Left renal pelvis (tissue), 4 donors: Measurements from ENCODE around the gene FRAS1. TPM values are rescaled to one million over a fixed set of nuclear protein-coding genes. Genes with fewer than 3 reads are reported as not detected.
A peak's percentile ranks its signal among the peaks of the same experiment; 100 is the strongest.
"Not testable (repeated sequence)": the region's sequence is repeated elsewhere in the genome, so short reads cannot be mapped to it uniquely, and the experiment has no call there.

ENCODE experiments used
- DNase-seq, 4 donors: peaks; one replicate each; pipeline ENCODE4 v3.0.0-alpha.2; 2013; ENCODE audit warnings: low read depth in 4 of 4, low spot score in 3 of 4
- polyA plus RNA-seq, 4 donors: library from polyadenylated mRNA; unstranded; fragments of 120-200 nt; gene quantifications; one replicate each; pipeline ENCODE4 v1.2.1, GENCODE V29; 2013; ENCODE audit not compliant: insufficient read length in 4 of 4

The FRAS1 gene
- polyA plus RNA-seq, 4 donors = 10.2 to 85.5 (median 66.8) TPM

GRCh38 chr4:78410676-78411075 is 353.6 kb downstream of the FRAS1 start:
- DNase-seq = no peak

- DNase-seq = no peak
These were observed 357.0 kb downstream of the FRAS1 start for GRCh38 chr4:78414116-78414515.

DNA sequence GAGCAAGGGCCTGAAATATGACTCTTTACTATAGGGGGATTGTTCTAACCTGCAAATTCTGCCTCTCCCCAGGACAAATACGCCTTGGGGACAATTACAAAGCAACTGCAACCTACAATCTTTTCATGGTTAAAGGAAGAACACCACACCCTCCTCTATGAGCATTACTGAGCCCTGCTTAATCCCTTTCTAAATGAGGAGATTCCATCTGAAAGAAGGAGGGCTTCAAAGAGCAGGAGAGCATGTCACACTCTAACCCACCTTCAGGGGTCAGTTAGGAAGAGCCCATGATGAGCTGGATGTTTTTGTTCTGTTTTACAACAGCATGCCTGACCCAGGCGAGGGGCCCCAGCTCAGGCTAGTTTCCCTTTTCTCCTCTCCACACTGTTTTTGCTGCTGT is 360.5 kb downstream of the FRAS1 start:
- no peak for DNase-seq

- DNase-seq = no peak
These were observed 361.3 kb downstream of the FRAS1 start for GRCh38 chr4:78418406-78418805.

DNA sequence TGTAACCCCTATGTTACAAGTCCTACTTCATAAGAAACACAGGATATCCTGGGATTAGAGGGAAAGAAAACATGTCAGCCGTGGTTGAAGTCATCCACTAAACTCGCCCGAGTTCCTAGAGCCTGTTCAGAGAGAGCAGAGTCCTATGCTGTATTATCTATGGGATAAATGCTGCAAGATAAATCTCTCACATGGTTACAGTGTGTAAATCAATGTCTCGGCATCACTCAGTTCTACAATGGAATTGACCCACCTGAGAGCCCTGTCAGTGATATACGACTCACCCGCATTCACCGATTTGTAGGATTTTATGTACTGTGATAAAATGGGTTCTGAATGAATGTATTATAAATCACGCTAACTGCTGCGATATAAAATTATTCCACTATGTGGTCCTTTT is 366.7 kb downstream of the FRAS1 start:
- no peak for DNase-seq

DNA sequence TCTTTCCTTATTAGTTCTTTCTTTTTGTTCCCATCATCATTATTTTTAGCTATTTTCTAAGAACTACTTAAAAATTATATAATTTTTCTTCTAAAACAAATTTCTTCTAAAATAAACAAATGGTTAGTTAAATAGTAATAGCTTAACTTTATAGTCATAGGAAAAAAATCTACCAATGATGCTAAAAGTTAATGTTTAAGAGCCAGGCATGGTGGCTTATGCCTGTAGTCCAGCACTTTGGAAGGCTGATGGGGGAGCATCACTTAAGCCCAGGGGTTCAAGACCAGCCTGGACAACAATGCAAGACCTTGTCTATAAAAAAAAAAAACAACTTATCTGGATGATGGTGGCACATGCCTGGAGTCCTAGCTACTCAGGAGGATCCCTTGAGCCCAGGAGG is 367.3 kb downstream of the FRAS1 start:
- DNase-seq = no peak

- peak in 3 of 4 donors; percentile 33 to 63 (median 57) for DNase-seq
These were observed 369.8 kb downstream of the FRAS1 start for GRCh38 chr4:78426972-78427371.

GRCh38 chr4:78428996-78429395 is 371.9 kb downstream of the FRAS1 start:
- DNase-seq = no peak

GRCh38 chr4:78432896-78433295 is 375.8 kb downstream of the FRAS1 start:
- no peak for DNase-seq

DNA sequence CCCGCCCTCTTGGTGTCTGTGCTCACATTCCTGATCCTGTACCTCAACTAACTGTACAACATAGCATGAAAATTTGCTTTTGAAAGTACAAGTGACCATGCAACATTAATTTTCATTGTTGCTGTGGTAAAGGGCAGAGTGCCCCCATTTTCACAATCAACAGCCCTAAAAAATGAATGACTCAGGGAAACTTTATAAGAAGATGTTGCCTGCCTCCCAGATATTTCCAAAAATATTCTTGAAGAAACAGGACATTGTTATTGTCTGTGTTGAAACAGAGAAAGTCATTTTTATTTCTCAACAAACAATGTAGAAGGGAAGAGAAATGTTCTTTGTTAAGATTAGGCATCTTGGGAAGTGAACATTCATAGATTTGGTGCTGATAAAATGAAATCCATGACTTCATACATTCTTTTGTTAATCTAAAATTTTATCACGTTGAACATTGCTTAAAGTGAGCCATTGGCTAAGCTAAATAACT is 380.5 kb downstream of the FRAS1 start:
- DNase-seq = no peak

DNA sequence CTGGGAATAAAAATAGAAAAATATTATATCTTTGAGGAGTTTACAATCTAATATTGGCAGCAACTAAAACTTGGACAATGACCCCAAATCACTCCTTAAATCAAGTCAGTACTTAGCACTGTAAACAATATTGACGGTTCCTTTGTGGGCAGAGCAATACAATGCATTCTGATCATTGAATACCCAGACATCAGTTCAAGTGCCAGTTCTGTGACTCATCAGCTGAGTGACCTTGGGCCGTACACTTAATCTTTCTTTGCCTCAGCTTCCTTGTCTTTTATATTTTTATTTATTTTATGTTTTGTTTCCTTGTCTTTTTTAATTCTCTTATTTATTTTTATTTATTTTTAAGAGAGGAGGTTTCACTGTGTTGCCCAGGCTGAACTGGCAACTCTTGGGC is 382.2 kb downstream of the FRAS1 start:
- DNase-seq = no peak

DNA sequence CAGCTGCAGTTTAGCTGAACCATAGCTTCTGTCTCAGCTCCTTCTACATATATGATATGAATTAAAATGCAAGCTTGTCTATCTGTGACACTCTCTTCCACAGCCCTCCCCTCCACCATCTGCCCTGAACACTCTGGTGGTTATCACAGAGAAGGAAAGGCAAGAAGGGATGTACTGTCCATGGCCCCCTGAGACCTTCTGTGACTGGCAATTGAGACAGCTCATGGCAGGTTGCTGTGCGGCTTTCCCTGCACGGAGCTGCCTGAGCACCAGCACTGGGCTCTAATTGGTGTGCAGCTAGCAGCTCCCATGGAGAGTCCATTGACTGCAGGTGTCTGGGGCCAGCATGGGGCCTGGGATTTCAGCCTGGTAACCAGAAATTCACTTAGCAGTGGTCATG is 384.6 kb downstream of the FRAS1 start:
- DNase-seq = no peak

DNA sequence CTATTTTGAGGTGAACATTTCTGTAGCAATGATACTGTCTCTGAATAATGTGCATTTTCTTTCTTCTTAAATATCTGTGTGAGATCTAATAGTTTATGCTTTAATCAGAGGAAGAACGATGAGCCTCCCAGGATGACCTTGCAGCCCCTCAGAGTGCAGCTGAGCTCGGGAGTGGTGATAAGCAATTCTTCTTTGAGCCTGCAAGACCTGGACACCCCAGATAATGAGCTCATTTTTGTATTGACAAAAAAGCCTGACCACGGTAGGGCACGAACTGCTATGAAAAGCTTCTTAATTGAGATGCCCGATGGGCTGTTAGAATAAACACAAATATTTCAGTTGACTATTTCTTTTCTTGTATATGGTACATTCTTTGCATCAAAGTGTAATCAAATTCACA is 389.5 kb downstream of the FRAS1 start:
- no peak for DNase-seq

DNA sequence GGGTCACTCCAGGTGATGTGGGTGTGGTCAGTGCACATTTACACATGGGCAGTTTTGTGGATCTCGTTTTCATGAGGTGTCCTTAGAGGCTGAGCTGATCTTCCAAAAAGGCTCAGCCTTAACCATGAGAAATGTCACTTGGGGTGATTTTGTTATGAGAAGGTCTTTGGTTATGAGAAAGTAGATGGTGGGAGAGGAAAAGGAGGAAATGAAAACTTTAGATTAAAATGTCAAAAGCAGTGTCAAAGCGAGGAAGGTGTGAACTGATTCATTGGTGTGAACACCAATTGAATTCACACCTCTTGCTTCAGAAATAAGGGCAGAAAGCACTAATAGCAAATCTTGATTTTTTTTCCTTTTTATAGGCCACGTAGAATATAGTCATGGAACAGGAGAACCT is 394.3 kb downstream of the FRAS1 start:
- no peak for DNase-seq

DNA sequence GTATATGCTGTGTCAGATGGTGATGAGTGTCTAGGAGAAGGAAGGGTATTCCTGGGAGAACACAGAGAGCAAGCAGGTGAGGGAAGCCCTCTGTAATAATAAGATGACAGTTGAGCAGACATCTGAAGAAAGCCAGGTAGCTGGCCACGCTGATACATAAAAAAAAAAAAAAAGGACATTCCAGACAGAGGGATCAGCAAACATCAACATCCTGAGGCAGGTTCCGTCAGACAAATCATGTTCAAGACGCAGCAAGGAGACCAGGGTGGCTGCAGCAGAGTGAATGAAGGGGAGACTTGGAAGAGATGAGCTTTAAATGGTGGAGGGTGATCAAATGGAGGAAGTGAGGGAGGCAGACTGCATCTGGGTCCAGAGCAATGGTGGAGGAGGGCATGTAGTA is 396.9 kb downstream of the FRAS1 start:
- no peak for DNase-seq

DNA sequence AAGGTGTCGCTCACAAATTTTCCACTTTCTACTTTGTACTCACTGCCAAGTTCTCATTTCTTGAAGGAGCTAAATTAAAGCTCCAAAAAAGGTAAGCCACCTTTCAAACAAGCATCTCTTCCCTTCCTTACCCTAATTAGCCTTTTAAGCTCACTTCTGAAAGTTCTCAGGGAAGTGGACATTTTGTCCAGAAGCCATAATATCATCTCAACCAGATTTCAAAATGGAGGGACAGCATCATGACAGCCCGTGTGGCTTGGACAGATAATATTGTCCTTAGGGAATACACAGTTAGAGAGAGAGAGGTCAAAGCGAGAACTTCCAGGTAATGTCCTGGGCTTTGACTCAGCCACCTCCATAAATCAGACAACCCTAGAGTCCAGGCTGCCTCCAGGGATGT is 400.6 kb downstream of the FRAS1 start:
- DNase-seq = no peak

GRCh38 chr4:78459327-78459726 is 402.2 kb downstream of the FRAS1 start:
- no peak for DNase-seq

DNA sequence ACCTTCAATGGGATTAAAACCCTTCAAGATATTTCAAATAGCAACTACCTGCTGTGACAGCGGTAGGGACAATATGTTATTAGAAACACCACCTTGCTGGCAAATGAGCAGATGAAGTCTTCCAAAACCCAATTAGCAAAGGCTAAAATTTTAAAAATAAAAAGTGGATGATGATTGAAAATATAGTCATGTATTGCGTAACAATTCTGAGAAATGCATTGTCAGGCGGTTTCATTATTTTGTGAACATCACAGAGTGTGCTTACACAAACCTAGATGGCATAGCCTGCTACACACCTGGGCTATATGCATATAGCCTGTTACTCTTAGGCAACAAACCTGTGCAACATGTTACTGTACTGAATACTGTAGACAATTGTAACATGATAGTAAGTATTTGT is 403.2 kb downstream of the FRAS1 start:
- no peak for DNase-seq

DNA sequence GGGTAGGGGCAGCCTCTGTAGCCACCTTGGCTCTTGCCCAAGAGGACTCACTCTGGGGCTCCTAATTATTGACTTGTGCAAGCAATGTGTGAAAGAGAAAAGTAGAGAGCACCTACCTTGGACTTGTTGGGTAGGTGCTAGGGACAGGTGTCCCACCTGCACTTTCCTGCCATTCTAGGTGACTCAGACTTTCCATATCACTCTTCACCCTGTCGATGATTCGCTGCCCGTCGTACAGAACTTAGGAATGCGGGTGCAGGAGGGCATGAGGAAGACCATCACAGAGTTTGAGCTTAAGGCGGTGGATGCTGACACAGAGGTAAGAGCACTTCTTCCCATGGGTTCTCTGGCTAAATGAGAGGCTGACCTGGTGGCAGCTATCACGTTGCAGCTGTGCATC is 407.1 kb downstream of the FRAS1 start:
- no peak for DNase-seq

- DNase-seq = not testable (repeated sequence)
These were observed 410.1 kb downstream of the FRAS1 start for GRCh38 chr4:78467223-78467622.

GRCh38 chr4:78468272-78468671 is 411.1 kb downstream of the FRAS1 start:
- no peak for DNase-seq

GRCh38 chr4:78476108-78476704 is 419.1 kb downstream of the FRAS1 start:
- DNase-seq = no peak

DNA sequence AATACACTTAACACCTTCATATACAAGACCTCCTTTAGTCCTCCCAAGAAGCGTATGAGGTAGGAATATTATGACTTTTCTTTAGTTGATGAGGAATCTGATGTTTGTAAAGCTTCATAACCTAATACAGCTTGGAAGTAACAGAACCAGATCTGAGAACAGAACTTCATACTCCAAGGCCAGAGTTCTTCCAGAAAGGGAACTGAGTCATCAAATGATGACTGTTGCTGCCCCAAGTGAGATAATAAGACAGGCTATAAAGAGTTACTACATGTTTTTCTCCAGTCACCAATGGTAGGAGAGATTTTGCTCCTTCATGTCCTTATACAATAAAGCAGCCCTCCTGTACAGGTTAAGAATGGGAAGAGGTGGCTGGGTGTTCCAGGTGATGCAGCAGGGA is 420.2 kb downstream of the FRAS1 start:
- DNase-seq = no peak
